Body of pancreas (tissue), 4 donors: ENCODE data around the gene CALML3. TPM values are rescaled to one million over a fixed set of nuclear protein-coding genes. Genes with fewer than 3 reads are reported as not detected.

ENCODE experiments used
- ATAC-seq: fragments of 150-250 bp; one replicate; pipeline ENCODE4 v1.9.1; 2016
- DNase-seq, 4 donors: peaks; one replicate each; pipeline ENCODE4 v3.0.0-alpha.2; 2019
- H3K27ac ChIP-seq, 4 donors: fragments of 200-600 bp; sonication (generic); 1 replicate in 3 of 4; 2 replicates in 1 of 4; pipeline versions ENCODE4 v1.5.1 to v1.6.1; 2016 to 2019; ENCODE audit warnings: mild to moderate bottlenecking in 1 of 4, mixed read lengths in 1 of 4, moderate library complexity in 1 of 4
- H3K27me3 ChIP-seq, 2 donors: fragments of 200-600 bp; sonication (generic); one replicate each; pipeline ENCODE4 v1.6.0; 2016; ENCODE audit warnings: mild to moderate bottlenecking in 1 of 2
- H3K36me3 ChIP-seq, 2 donors: fragments of 200-600 bp; sonication (generic); replicated peaks in 1 of 2; 2 replicates each; pipeline ENCODE4 v1.5.1; 2016; ENCODE audit warnings: low read depth in 2 of 2; ENCODE audit not compliant: insufficient read depth in 1 of 2
- H3K4me1 ChIP-seq: fragments of 200-600 bp; sonication (generic); one replicate; pipeline ENCODE4 v1.6.0; 2016
- H3K4me3 ChIP-seq, 2 donors: fragments of 200-600 bp; sonication (generic); 1 replicate in 1 of 2; 2 replicates in 1 of 2; pipeline ENCODE4 v1.5.1; 2016 to 2019
- H3K9me3 ChIP-seq, 3 donors: fragments of 200-600 bp; sonication (generic); 1 replicate in 2 of 3; 2 replicates in 1 of 3; pipeline ENCODE4 v1.5.1; 2016
- CTCF ChIP-seq, 7 experiments: fragments of 450-650 bp in 4 of 7; fragments of 200-600 bp in 3 of 7; sonication (generic) in 3 of 7; IDR thresholded peaks; one replicate each; pipeline ENCODE4 v1.5.1; 2016 to 2019; ENCODE audit warnings: antibody characterized with exemption in 7 of 7
- POLR2A ChIP-seq, 3 donors: fragments of 450-650 bp; IDR thresholded peaks; one replicate each; pipeline ENCODE4 v1.6.1; 2016; ENCODE audit warnings: antibody characterized with exemption in 3 of 3, mild to moderate bottlenecking in 2 of 3
- WGBS, 2 donors: methylation state at CpG; one replicate each; pipeline ENCODE4 v1.1.5; 2017; 5-methylcytosine and 5-hydroxymethylcytosine counted together
- intact Hi-C: fragments of 100-400 bp; cut with DNase I; formaldehyde crosslinking; loops from one replicate; pipeline ENCODE4 v1.15.1; 2023
- total RNA-seq, 2 donors: library from RNA; depleted of rRNA; stranded (reverse); fragments of >200 nt; gene quantifications; one replicate each; pipeline ENCODE4 v1.1.0, GENCODE V29; 2016

CALML3 gene
- total RNA-seq, 2 donors from 2014 or later, result not detected

- H3K36me3 ChIP-seq, result no peaks in the 10 kb centered on the region
- no peaks in the 10 kb centered on the region for H3K27me3 ChIP-seq
- ATAC-seq (no peak), DNase-seq (no peak)
- TF ChIP-seq CTCF (IDR thresholded peaks at IDR 0.05) (no peak), POLR2A (IDR thresholded peaks at IDR 0.05) (no peak)
- H3K4me3 ChIP-seq, result no peak overlapping the region
- no peaks in the 10 kb centered on the region for H3K4me1 ChIP-seq
- 84 to 90% methylated on average over 16 to 17 of the region's 17 CpGs for WGBS, 2 donors
- H3K9me3 ChIP-seq, result no peaks in the 10 kb centered on the region
- H3K27ac ChIP-seq, result no peak overlapping the region
- intact Hi-C loops, result no loop called here
These were observed 12.9 kb upstream of the CALML3 start for GRCh38 chr10:5511885-5512280.

DNA sequence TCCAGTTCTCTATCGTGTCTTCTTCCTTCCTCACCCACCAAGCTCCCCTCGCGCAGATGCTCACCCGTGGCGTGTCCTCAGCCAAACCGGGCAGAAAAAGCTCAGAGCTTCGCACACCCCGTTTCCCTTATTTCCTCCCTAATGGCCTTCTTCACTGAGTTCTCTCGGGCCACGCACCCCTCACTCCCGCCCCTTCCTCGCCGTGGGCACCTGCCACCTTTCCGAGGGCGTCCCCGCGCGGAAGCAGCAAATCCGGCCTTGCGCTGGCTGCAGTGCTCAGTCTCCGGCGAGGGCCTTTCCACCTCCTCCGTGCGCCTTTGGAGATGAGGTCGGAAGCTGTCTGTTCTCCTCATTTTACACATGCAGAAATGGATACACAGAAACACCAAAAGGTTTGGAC lies 12.4 kb upstream of the CALML3 start:
- Histone ChIP-seq H3K4me3 (no peak overlapping the region), H3K9me3 (no peaks in the 10 kb centered on the region), H3K4me1 (no peaks in the 10 kb centered on the region), H3K27me3 (no peaks in the 10 kb centered on the region), H3K27ac (no peak overlapping the region), H3K36me3 (no peaks in the 10 kb centered on the region)
- intact Hi-C loops, result no loop called here
- ATAC-seq (no peak), DNase-seq (no peak)
- TF ChIP-seq POLR2A (IDR thresholded peaks at IDR 0.05) (no peak), CTCF (IDR thresholded peaks at IDR 0.05) (no peak)
- 92 to 93% methylated on average over 25 of the region's 25 CpGs for WGBS, 2 donors

- no peak for DNase-seq
- TF ChIP-seq POLR2A (IDR thresholded peaks at IDR 0.05) (no peak), CTCF (IDR thresholded peaks at IDR 0.05) (no peak)
- no peak overlapping the region for H3K4me3 ChIP-seq
- intact Hi-C loops, result no loop called here
- no peaks in the 10 kb centered on the region for H3K36me3 ChIP-seq
- ATAC-seq, result no peak
- H3K27ac ChIP-seq, result no peak overlapping the region
- no peaks in the 10 kb centered on the region for H3K9me3 ChIP-seq
- 78 to 84% methylated on average over 15 of the region's 15 CpGs for WGBS, 2 donors
- no peaks in the 10 kb centered on the region for H3K27me3 ChIP-seq
- peaks cover 2% of the 10 kb centered on the region for H3K4me1 ChIP-seq
These were observed 11.7 kb upstream of the CALML3 start for GRCh38 chr10:5512881-5513612.

DNA sequence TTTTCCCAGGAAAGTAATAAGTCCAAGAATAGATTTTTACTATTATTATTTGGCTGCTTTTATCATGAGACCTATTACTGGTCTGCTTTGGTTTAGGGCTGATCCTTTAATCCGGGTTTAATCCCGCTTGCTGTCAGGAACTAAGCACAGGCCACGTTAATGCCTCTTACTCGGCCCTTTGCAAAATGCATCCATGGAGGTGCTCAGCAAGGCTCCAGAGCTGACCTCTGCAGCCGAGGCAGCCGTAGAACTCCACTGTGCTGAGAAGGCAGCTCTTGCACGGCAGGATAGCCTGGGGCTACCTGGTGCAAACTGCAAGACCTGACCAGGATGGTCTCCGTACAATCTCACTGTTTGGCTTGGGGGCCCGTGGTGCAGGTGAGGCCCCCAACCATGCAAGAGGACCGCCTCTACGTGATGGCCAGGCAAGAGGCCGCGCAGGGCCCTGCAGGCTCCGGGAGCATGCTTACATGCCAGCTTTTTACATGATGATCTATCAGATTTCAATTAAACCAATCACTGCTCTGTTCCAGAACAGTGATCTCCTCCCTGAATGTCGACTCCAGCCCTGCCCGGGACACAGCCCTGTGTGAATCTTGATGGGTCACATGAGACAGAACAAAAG lies 10.4 kb upstream of the CALML3 start:
- DNase-seq, result no peak

More for the DNA sequence above, 10.4 kb upstream of the CALML3 start:
- Histone ChIP-seq H3K4me3 (no peak overlapping the region), H3K4me1 (peaks cover 6% of the 10 kb centered on the region), H3K9me3 (no peaks in the 10 kb centered on the region), H3K36me3 (no peaks in the 10 kb centered on the region), H3K27ac (no peak overlapping the region), H3K27me3 (no peaks in the 10 kb centered on the region)
- no peak for ATAC-seq
- intact Hi-C loops, result no loop called here
- TF ChIP-seq CTCF (IDR thresholded peaks at IDR 0.05) (no peak), POLR2A (IDR thresholded peaks at IDR 0.05) (no peak)
- WGBS, 2 donors, result 85 to 89% methylated on average over 12 to 16 of the region's 16 CpGs
